ENCODE results near the gene XRCC5.

DNA sequence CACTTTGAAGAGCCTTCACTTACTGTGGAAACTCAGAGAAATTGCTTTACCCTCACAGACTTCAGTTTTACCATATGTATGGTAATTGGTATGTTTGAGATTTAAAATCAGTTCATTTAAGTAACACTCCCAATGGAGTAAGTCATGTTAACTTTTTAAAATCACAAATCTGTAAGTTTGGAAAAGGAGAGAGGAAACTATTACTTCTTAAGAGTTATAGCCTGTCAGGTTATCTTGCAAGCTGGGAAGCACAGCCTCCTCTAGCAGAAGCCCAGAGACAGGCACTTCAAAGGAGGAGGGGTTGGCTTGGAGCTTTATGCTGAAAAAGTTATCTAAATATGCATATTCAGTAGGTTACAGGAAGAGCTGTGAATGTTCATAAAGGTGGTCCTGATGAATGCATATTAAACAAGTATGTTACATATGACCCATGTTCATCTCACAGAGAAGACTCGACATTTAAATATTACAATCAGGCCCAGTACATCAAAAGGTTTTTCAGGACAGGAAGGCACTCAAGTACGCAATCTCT, 102.5 kb downstream of the XRCC5 start:
- TF ChIP-seq, protein P1, sequence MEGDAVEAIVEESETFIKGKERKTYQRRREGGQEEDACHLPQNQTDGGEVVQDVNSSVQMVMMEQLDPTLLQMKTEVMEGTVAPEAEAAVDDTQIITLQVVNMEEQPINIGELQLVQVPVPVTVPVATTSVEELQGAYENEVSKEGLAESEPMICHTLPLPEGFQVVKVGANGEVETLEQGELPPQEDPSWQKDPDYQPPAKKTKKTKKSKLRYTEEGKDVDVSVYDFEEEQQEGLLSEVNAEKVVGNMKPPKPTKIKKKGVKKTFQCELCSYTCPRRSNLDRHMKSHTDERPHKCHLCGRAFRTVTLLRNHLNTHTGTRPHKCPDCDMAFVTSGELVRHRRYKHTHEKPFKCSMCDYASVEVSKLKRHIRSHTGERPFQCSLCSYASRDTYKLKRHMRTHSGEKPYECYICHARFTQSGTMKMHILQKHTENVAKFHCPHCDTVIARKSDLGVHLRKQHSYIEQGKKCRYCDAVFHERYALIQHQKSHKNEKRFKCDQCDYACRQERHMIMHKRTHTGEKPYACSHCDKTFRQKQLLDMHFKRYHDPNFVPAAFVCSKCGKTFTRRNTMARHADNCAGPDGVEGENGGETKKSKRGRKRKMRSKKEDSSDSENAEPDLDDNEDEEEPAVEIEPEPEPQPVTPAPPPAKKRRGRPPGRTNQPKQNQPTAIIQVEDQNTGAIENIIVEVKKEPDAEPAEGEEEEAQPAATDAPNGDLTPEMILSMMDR (conservative IDR thresholded peaks at IDR 0.05; ENCODE audit: low read depth, low read length): no peak
- no peak for TF ChIP-seq EZH2 (IDR thresholded peaks at IDR 0.05; ENCODE audit: low read length, unreplicated experiment)

Data from PC-3 (cell line).